H9 (cell line): ENCODE results near the gene LSM3. TPM values are rescaled to one million over a fixed set of nuclear protein-coding genes. Genes with fewer than 3 reads are reported as not detected.

Experiments used
- DNase-seq: peaks from one replicate; pipeline ENCODE4 v3.0.0-alpha.2; 2017
- H2AFZ ChIP-seq: one replicate; pipeline ENCODE4 v1.6.1; 2013; ENCODE audit warnings: mild to moderate bottlenecking, low read length, control low read depth, moderate library complexity
- H2AK5ac ChIP-seq: 2 replicates; pipeline ENCODE4 v1.6.1; 2013; ENCODE audit warnings: low read length, control low read depth, mixed read lengths; ENCODE audit not compliant: insufficient read length
- H2BK120ac ChIP-seq: one replicate; pipeline ENCODE4 v1.6.1; 2013; ENCODE audit warnings: low read depth, mild to moderate bottlenecking, low read length, control low read depth, inconsistent platforms; ENCODE audit not compliant: poor library complexity, severe bottlenecking
- H2BK12ac ChIP-seq: 2 replicates; pipeline ENCODE4 v1.6.1; 2013; ENCODE audit warnings: low read length, control low read depth, mixed read lengths, low read depth; ENCODE audit not compliant: insufficient read length
- H2BK15ac ChIP-seq: 2 replicates; pipeline ENCODE4 v1.6.1; 2013; ENCODE audit warnings: low read depth, low read length, control low read depth
- H2BK20ac ChIP-seq: one replicate; pipeline ENCODE4 v1.6.1; 2013; ENCODE audit warnings: low read depth, mild to moderate bottlenecking, low read length, control low read depth, inconsistent platforms; ENCODE audit not compliant: poor library complexity, severe bottlenecking
- H2BK5ac ChIP-seq: 2 replicates; pipeline ENCODE4 v1.6.1; 2013; ENCODE audit warnings: low read length, control low read depth, mixed read lengths; ENCODE audit not compliant: insufficient read length
- H3K14ac ChIP-seq: 2 replicates; pipeline ENCODE4 v1.6.1; 2013; ENCODE audit warnings: low read length, control low read depth; ENCODE audit not compliant: insufficient read depth
- H3K18ac ChIP-seq: 2 replicates; pipeline ENCODE4 v1.6.1; 2013; ENCODE audit warnings: low read depth, mild to moderate bottlenecking, mixed read lengths, low read length, control low read depth; ENCODE audit not compliant: insufficient read length
- H3K23ac ChIP-seq: 2 replicates; pipeline ENCODE4 v1.6.1; 2013; ENCODE audit warnings: low read length, control low read depth, mixed read lengths, low read depth; ENCODE audit not compliant: insufficient read length
- H3K23me2 ChIP-seq: 2 replicates; pipeline ENCODE4 v1.6.1; 2013; ENCODE audit warnings: low read depth, mild to moderate bottlenecking, mixed read lengths, low read length, control low read depth; ENCODE audit not compliant: insufficient read length, poor library complexity, severe bottlenecking
- H3K27ac ChIP-seq: 2 replicates; pipeline ENCODE4 v1.5.1; 2013; ENCODE audit warnings: low read length, control low read depth, mixed read lengths, low read depth; ENCODE audit not compliant: insufficient read length
- H3K27me3 ChIP-seq: 2 replicates; pipeline ENCODE4 v1.6.1; 2013; ENCODE audit warnings: low read length, control low read depth, inconsistent platforms; ENCODE audit not compliant: insufficient read depth
- H3K4ac ChIP-seq: 2 replicates; pipeline ENCODE4 v1.6.1; 2013; ENCODE audit warnings: low read depth, mild to moderate bottlenecking, control low read depth, inconsistent platforms, low read length, moderate library complexity
- H3K4me1 ChIP-seq: 2 replicates; pipeline ENCODE4 v1.6.1; 2013; ENCODE audit warnings: low read length, control low read depth, inconsistent platforms; ENCODE audit not compliant: insufficient read depth
- H3K4me2 ChIP-seq: 2 replicates; pipeline ENCODE4 v1.6.1; 2013; ENCODE audit warnings: low read length, control low read depth, mixed read lengths; ENCODE audit not compliant: insufficient read length, insufficient read depth
- H3K56ac ChIP-seq: 2 replicates; pipeline ENCODE4 v1.6.1; 2013; ENCODE audit warnings: low read depth, mild to moderate bottlenecking, mixed read lengths, low read length, control low read depth; ENCODE audit not compliant: insufficient read length
- H3K79me1 ChIP-seq: 2 replicates; pipeline ENCODE4 v1.6.1; 2013; ENCODE audit warnings: low read depth, mild to moderate bottlenecking, moderate library complexity, low read length, control low read depth, inconsistent platforms; ENCODE audit not compliant: insufficient read depth, poor library complexity, severe bottlenecking
- H3K79me2 ChIP-seq: 2 replicates; pipeline ENCODE4 v1.6.1; 2013; ENCODE audit warnings: low read length, control low read depth, inconsistent platforms; ENCODE audit not compliant: insufficient read depth
- H3K9ac ChIP-seq: 2 replicates; pipeline ENCODE4 v1.6.1; 2013; ENCODE audit warnings: low read length, control low read depth, mixed read lengths; ENCODE audit not compliant: insufficient read length; ENCODE audit errors: extremely low read depth
- H3K9me3 ChIP-seq: one replicate; pipeline ENCODE4 v1.6.1; 2013; ENCODE audit warnings: low read depth, low read length, inconsistent platforms; ENCODE audit not compliant: control insufficient read depth
- H3T11ph ChIP-seq: one replicate; pipeline ENCODE4 v1.6.1; 2013; ENCODE audit warnings: mild to moderate bottlenecking, low read length, control low read depth, inconsistent platforms
- H4K20me1 ChIP-seq: one replicate; pipeline ENCODE4 v1.6.1; 2013; ENCODE audit not compliant: control insufficient read depth, insufficient read length, insufficient read depth
- H4K5ac ChIP-seq: 2 replicates; pipeline ENCODE4 v1.6.1; 2013; ENCODE audit warnings: low read depth, mild to moderate bottlenecking, mixed read lengths, low read length, control low read depth; ENCODE audit not compliant: insufficient read length
- H4K8ac ChIP-seq: replicated peaks from 2 replicates; pipeline ENCODE4 v1.6.1; 2013; ENCODE audit warnings: low read length, control low read depth, mixed read lengths, low read depth; ENCODE audit not compliant: insufficient read length
- H4K91ac ChIP-seq: 2 replicates; pipeline ENCODE4 v1.6.1; 2013; ENCODE audit warnings: low read depth, mild to moderate bottlenecking, moderate library complexity, mixed read lengths, low read length, control low read depth; ENCODE audit not compliant: insufficient read length
- H3K27ac Mint-ChIP-seq, 3 experiments: 2 replicates in 2 of 3; 3 replicates in 1 of 3; pipeline ENCODE4 v1.8.0; 2020 to 2021; ENCODE audit warnings: mixed read lengths in 3 of 3, mild to moderate bottlenecking in 1 of 3, moderate library complexity in 1 of 3
- H3K27me3 Mint-ChIP-seq: 2 replicates; pipeline ENCODE4 v1.8.0; 2021; ENCODE audit warnings: low read depth, mild to moderate bottlenecking, moderate library complexity, mixed read lengths
- H3K36me3 Mint-ChIP-seq, 3 experiments: 2 replicates in 2 of 3; 3 replicates in 1 of 3; pipeline ENCODE4 v1.8.0; 2020 to 2021; ENCODE audit warnings: low read depth in 3 of 3, mixed read lengths in 3 of 3; ENCODE audit not compliant: insufficient read depth in 1 of 3
- H3K4me1 Mint-ChIP-seq, 2 experiments: 2 replicates each; pipeline ENCODE4 v1.8.0; 2020; ENCODE audit warnings: mixed read lengths in 2 of 2
- H3K4me3 Mint-ChIP-seq, 2 experiments: 2 replicates in 1 of 2; 3 replicates in 1 of 2; pipeline ENCODE4 v1.8.0; 2020 to 2021; ENCODE audit warnings: mild to moderate bottlenecking in 2 of 2, mixed read lengths in 2 of 2, moderate library complexity in 1 of 2
- H3K9me3 Mint-ChIP-seq, 2 experiments: 2 replicates in 1 of 2; 3 replicates in 1 of 2; pipeline ENCODE4 v1.8.0; 2020; ENCODE audit warnings: mild to moderate bottlenecking in 2 of 2, mixed read lengths in 2 of 2, moderate library complexity in 1 of 2
- WGBS: extraction: QIAGEN DNeasy Blood & Tissue Kit; methylation state at CpG from one replicate; pipeline ENCODE4 v1.1.7; 2013; ENCODE audit warnings: missing lambda C conversion rate, low lambda C conversion rate, mixed read lengths; ENCODE audit not compliant: insufficient read length; ENCODE audit errors: extremely low coverage; 5-methylcytosine and 5-hydroxymethylcytosine counted together
- total RNA-seq: library from RNA; stranded (reverse); gene quantifications from 2 replicates; pipeline ENCODE4 v1.2.1, GENCODE V29; 2021
- TF ChIP-seq, protein P1 (sequence below): fragments of 200-600 bp; sonication (generic); conservative IDR thresholded peaks from 3 replicates; pipeline ENCODE4 v1.8.0; 2021; ENCODE audit warnings: antibody characterized with exemption, mild to moderate bottlenecking

The LSM3 gene
- total RNA-seq, 1 experiment from 2014 or later: 24.4 TPM

DNA sequence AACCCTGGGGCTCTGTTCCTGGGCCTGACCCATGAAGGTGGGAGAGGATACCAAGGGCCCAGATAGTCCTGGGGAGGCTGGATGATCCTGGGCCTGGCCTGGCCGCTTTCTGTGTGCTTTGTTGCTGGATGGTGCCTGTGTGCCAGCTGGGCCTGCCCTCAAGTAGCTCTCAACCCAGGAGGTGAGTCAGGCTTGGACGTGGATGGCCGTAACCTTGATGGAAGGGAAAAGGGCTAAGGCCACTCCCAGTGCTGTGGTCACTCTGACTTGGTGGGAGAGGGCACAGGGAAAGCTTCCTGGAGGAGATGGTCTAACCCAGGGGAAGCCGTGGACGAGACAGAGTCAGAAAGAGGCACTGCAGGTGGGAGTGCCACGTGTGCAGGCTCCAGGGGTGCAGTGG lies 44.3 kb upstream of the LSM3 start:
- Histone ChIP-seq H3K18ac (no peak overlapping the region), H2BK20ac (no peak overlapping the region), H3K4me1 (no peaks in the 10 kb centered on the region), H3K27me3 (no peaks in the 10 kb centered on the region), H4K91ac (no peak overlapping the region), H3K23me2 (no peaks in the 10 kb centered on the region), H3K14ac (no peak overlapping the region), H3K79me2 (no peaks in the 10 kb centered on the region), H2BK12ac (no peak overlapping the region), H4K5ac (no peak overlapping the region), H4K20me1 (no peaks in the 10 kb centered on the region), H3K9me3 (no peaks in the 10 kb centered on the region), H2BK120ac (no peak overlapping the region), H3K9ac (no peak overlapping the region), H3K27ac (no peak overlapping the region), H4K8ac (no peak overlapping the region), H3T11ph (no peak overlapping the region), H3K23ac (no peak overlapping the region), H2BK5ac (no peak overlapping the region), H3K56ac (no peak overlapping the region), H3K4me2 (no peak overlapping the region), H3K4ac (no peak overlapping the region), H2AFZ (no peak overlapping the region), H3K79me1 (no peaks in the 10 kb centered on the region), H2BK15ac (no peak overlapping the region), H2AK5ac (no peak overlapping the region)
- H3K36me3 Mint-ChIP-seq: peaks cover 20 to 86% (median 66%) of the 10 kb centered on the region in 3 experiments; a peak in 6 of 7 replicates
- H3K4me1 Mint-ChIP-seq: no peaks in the 10 kb centered on the region
- TF ChIP-seq, protein P1, sequence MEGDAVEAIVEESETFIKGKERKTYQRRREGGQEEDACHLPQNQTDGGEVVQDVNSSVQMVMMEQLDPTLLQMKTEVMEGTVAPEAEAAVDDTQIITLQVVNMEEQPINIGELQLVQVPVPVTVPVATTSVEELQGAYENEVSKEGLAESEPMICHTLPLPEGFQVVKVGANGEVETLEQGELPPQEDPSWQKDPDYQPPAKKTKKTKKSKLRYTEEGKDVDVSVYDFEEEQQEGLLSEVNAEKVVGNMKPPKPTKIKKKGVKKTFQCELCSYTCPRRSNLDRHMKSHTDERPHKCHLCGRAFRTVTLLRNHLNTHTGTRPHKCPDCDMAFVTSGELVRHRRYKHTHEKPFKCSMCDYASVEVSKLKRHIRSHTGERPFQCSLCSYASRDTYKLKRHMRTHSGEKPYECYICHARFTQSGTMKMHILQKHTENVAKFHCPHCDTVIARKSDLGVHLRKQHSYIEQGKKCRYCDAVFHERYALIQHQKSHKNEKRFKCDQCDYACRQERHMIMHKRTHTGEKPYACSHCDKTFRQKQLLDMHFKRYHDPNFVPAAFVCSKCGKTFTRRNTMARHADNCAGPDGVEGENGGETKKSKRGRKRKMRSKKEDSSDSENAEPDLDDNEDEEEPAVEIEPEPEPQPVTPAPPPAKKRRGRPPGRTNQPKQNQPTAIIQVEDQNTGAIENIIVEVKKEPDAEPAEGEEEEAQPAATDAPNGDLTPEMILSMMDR: no peak
- no peaks in the 10 kb centered on the region for H3K9me3 Mint-ChIP-seq
- no peak for DNase-seq
- H3K4me3 Mint-ChIP-seq: no peak overlapping the region
- no peak overlapping the region for H3K27ac Mint-ChIP-seq
- no CpG with 5 or more reads among the region's 6 CpGs for WGBS
- no peaks in the 10 kb centered on the region for H3K27me3 Mint-ChIP-seq
